NCI-H2171 (cell line): ENCODE data around the gene GBX1.

Experiments
- DNase-seq: peaks from one replicate; lab custom pipeline; 2025; lab: John Stamatoyannopoulos, UW

Gene GBX1

GRCh38 chr7:151173386-151174245 lies 6.1 kb upstream of the GBX1 start:
- no peak for DNase-seq

GRCh38 chr7:151172273-151173141 lies 5.0 kb upstream of the GBX1 start:
- DNase-seq, result peak; percentile 24

GRCh38 chr7:151168787-151169162 lies 1.3 kb upstream of the GBX1 start:
- DNase-seq, result no peak

- DNase-seq, result peak; percentile 0
Measured at GRCh38 chr7:151168003-151168786, 701 bp upstream of the GBX1 start.

GRCh38 chr7:151166629-151167196 lies 781 bp downstream of the GBX1 start:
- DNase-seq, result no peak

- DNase-seq, result no peak
Measured at GRCh38 chr7:151161757-151162156, 5.7 kb downstream of the GBX1 start.

GRCh38 chr7:151157645-151158329 lies 9.7 kb downstream of the GBX1 start:
- DNase-seq, result no peak

GRCh38 chr7:151152643-151153513 lies 14.6 kb downstream of the GBX1 start:
- DNase-seq, result no peak

GRCh38 chr7:151150388-151150787 lies 17.1 kb downstream of the GBX1 start:
- no peak for DNase-seq

- DNase-seq, result no peak
Measured at GRCh38 chr7:151148319-151149259, 18.9 kb downstream of the GBX1 start.

- no peak for DNase-seq
Measured at GRCh38 chr7:151146761-151147160, 20.7 kb downstream of the GBX1 start.

- DNase-seq, result no peak
Measured at GRCh38 chr7:151144387-151144786, 23.1 kb downstream of the GBX1 start.

- DNase-seq, result peak; percentile 22
Measured at GRCh38 chr7:151143261-151144015, 24.1 kb downstream of the GBX1 start.

GRCh38 chr7:151142686-151143040 lies 24.8 kb downstream of the GBX1 start:
- peak; percentile 4 for DNase-seq

GRCh38 chr7:151141855-151142685 lies 25.4 kb downstream of the GBX1 start:
- no peak for DNase-seq

- DNase-seq, result peak; percentile 91
Measured at GRCh38 chr7:151141311-151141854, 26.1 kb downstream of the GBX1 start.

- no peak for DNase-seq
Measured at GRCh38 chr7:151140826-151141225, 26.7 kb downstream of the GBX1 start.
